ENCODE results near the gene USH2A.

The USH2A gene

DNA sequence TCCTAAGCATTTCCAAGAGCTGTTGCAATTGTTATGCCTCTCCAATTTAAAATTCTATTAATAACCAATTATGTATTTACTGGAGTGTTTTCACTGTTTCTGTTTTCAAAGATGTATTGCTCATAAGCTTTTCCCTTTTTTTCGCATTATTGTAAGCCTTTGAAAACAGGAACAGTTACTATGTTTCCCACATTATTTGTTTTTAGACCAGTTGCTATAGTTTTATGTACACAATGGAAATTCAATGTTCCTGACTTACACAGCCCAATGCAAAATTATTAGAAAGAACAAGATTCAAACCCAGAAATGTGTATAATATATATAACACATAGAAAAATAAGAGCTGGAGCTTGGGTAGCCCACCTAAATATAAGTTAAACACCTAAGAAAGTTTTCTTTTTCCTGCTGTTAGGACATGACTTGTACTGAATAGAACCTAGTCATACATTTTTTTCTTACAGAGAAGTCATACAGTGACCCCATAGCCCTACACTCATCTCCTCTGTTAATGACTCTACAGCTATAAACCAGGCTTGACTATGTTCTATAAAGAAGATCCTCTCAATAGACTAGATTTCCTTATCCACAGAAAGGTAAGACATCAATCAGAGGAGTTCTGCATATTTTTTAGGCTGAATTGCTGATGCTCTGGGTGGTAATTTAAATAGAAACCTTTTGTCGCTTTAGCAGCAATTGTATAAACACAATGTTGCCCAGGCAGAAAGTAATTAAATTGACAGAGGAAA is 299.6 kb downstream of the USH2A start:
- no peak for DNase-seq

DNA sequence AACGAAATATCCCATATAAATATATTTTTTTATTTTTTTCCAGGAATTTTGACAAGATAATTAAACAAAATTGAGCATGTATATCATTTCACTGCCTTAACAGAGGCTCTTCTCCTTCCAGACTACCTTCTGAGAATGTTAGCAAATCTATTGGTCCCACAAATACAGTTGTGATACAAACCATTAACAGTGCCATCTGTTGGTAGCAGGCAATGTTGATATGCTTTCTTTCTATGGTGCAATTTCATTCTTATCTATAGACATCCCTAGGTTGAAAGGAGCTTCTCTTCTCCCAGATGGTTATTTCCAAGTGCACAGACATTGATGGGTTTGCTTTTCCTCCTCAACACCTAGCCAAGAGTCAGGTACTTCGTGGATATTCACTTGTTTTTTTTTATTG is 303.6 kb downstream of the USH2A start:
- no peak for DNase-seq

DNA sequence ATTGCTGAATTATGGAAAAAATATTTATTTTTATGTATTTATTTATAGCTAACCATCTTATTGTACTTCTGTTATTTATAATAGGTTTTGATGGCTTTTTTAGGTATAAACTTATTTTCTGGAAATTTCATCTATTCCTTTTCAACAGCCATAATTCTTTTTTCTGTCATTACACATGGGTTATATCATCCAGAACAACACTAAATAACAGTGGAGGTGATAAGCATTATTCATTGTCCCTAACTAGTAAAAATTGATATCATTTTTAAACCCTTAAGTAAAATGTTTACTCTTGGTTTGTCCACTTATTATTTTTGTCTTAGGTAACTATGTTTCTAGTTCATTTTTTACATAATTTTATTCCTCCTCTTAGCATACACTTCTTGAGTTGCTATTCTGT is 309.1 kb downstream of the USH2A start:
- DNase-seq, result no peak

DNA sequence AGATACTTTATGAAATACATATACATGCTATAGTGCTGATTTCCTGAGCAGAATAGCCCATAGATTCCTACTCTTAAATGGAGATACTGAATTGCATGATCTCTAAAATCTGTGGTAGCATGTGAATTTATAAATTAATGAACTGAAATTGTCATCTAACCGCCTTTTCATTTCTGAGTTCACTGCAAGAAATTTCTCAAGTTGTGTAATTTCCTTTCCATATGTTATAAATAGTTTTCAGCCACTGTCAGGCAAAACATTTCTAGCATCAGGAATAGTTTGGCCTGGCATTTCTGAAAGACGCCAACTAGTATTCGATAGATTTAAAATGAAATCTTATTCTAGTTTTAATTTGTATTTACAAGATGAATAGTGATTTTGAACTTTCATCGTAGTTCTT is 310.1 kb downstream of the USH2A start:
- DNase-seq, result no peak

DNA sequence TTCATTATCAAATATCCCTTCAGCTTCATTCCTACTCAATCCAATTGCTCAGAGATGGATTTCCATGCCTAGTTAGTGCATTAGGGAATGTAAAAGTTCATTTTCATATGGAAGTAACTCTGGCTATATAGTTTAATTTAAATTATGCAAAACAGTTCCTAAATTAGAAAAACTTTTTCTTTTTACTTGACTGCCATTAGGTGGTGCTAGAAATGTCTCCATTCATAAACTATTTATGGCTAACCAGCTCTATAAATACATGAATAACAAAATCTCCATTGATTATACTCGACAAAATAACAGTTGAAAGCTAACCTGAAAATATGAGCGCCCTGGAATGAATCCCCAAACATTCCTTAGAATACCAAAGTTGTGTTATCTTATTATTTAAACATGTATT is 311.4 kb downstream of the USH2A start:
- DNase-seq, result no peak

DNA sequence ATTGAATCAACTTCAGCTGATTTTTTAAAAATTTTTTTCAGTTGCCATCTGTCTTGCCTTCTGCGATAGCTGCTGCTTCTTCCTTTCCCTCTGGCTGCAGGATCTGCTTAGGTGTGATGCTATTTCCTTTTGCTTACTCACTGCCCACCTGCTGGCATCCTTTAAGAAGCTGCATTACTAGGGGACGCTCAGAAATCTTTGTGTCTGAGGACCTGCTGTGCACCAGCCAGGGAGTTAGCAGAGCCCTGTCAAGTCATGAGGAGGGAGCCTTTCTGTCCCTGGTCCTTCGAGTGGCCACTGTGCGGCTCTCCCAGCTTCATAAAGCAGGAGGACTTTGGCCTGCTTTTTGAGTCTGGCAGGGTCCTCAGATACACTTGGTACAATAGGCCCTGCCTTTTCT is 327.8 kb downstream of the USH2A start:
- DNase-seq, result no peak

DNA sequence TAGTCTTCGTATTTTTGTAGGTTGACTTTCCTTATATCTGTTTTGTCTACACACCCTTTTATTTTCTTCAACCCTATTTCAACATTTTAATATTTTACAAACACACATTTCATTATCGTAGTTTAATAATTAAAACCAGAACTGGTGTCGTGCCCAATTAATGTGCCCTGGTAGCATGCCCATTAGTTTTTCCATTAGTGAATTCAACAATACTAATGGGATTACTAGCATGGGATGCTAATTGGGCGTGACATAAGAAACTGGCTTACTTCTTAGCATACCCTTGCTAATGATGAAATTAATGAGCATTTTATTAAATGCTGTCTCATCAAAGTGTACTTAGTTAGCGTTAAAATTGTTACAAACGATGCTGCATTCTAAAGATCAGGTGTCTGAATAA is 332.7 kb downstream of the USH2A start:
- no peak for DNase-seq

DNA sequence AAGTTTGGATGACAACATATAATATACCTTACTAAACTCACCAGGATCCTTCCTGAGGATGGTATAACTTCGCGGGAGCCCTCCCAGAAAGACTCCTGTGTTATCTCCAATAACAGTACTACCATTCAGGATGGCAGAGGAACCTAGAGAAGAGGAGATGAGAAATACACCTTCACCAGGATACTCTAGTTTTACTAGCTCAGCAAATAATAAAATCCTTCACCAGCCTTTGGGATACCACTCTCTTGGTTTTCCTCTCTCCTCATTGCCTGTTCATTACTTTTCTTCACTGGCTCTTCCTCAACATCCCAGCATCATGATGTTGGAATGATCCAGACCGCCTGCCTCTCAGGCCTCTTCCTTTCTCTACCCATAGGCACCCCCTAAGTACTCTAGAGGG is 336.6 kb downstream of the USH2A start:
- no peak for DNase-seq

DNA sequence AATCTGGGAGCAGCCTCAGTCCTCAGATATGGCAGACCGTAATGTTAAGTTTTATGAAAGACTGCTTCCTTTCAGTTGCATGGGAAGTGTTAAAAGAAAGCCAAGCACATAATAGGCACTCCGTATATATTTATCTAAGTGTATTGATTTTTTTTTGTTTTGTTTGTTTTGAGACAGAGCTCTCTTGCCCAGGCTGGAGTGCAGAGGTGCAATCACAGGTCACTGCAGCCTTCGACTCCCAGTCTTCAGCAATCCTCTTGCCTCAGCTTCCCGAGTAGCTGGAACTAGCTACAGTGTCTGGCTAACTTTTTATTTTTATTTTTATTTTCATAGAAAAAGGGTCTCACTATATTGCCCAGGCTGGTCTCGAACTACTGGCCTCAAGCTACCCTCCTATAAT is 341.8 kb downstream of the USH2A start:
- no peak for DNase-seq

DNA sequence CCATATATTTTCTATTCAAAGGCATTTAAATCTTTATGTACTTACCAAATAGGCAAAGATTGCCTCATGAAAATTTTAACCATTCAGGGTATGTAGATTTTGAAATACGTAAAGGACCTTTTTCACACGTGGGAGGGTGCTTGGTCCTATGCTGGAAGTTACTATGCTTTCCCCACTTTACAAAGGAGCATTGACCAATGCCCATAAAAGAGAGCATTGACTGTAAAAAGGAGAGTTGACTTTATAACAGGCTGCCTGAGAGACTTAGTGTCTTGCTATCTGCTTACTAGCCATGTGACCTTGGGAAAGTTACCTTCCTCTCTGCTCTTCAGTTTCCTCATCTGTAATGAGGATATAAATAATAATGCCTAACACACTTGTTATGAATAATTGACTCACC is 346.5 kb downstream of the USH2A start:
- DNase-seq, result no peak

DNA sequence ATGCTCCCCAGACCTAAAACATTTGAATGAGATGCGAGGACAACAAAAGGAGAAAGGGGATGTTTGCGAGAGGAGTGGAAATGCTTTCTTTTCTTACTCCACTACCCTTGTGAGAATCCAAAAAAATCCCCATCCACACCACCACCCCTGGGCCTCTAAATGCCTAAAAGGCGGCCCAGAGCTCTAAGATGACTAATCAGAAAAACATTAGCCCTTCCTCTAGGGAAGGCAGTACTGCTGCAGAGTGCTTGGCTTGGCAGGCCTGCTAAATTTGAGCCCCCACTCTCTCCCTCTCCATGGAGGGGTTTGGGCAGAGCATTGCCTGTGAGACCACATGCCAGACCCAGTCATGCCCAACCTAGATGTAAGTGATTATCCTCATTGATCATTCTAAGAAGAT is 347.9 kb downstream of the USH2A start:
- DNase-seq, result no peak

DNA sequence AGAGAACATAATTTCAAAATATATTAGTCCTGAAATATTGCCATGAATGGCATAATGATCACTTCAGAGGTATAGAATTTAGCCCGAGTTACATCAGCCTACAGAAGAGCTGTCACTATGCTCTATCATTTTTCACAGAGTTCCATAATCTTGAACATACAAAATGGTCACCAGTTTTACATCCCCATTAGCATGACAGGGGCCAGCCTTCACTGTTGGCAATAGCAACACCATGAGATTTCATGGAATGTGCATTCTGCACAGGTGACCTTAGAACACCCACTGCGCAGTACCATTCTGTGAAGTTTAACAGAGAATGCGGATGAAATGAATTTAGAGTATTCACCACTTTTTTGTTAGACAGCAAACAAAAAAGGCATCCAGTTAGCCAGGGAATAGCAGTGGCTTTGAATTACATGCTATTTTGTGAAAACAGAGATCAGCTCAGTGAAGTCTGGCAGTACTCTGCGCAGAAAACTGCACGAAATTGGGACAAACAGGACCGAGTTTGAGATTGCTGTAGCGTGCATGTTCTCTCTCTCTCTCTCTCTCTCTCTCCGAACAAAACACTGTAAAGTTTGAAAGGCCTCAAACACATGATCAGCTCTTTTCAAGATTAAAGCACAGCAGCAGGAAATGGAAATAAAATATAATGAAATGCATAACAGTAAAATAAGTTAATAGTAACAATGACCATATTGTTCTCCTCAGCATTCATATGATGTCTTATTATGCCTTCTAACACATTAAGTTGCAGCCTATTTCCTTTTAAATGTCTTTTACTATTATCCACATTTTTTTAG is 349.3 kb downstream of the USH2A start:
- no peak for DNase-seq

DNA sequence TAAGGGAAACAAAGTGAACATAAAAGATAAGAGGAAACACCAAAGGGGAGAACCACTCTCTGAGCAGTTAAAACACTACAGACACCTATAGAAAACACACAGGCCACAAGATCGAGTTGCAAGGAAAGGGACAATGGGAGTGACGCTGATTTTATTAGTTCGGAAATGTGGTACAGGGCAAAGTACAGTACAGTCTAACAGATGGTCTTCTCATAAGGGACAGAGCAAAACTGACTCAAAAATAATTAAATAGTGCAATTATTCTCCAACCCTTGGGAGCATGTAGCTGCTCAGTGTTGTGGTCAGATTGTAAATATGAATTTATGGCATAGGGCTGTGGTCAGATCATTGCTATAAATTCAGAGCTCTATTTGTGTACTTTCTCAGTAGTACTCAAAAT is 352.0 kb downstream of the USH2A start:
- no peak for DNase-seq

DNA sequence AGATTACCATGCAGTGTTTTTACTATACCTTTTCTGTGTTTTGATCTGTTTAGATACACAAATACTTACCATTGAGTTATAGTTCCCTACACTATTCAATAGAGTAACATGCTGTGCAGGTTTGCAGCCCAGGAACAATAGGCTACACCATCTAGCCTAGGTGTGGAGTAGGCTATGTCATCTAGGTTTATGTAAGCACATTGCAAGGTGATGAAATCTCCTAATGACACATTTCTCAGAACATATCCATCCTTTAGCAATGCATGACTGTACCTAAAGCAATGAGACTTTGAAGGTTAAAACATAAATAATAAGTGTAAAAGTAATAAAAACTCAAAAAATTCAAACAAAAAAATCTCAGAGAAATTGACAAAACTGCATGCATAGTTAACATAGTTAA is 358.6 kb downstream of the USH2A start:
- DNase-seq, result no peak

DNA sequence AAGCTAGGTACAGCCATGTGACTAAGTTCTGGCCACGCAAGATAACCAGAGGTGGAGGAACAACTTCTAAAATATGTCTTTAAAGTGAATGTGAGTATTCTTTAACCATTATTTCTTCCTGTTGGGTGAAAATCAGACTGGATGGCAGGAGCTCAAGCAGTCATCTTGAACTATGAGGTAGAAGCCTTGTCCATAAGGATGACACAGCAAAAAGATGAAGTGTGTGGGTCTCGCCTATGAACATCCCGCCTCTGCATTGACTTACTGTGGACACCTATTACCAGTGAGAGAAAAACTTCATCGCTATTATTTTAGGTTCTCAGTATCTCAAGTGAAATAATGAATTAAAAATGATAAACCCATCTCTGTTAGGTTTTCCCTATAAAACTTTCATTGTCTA is 365.3 kb downstream of the USH2A start:
- DNase-seq, result no peak

DNA sequence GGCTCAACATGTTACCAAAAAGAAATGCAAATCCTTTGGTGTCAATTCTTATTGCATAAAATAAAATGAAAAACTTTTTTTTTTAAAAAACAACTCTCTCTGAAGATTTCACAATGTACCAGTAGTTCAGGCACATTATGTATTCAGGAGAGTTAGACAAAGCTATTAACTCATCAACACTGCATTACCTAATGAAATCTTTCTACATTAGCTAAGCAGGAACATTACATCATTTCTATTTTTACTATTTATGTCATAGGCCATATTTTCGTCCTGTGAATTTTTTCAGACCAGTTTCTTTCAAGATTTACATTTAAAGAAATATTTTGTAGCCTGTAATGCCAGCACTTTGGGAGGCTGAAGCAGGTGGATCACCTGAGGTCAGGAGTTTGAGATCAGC is 366.2 kb downstream of the USH2A start:
- DNase-seq, result no peak

DNA sequence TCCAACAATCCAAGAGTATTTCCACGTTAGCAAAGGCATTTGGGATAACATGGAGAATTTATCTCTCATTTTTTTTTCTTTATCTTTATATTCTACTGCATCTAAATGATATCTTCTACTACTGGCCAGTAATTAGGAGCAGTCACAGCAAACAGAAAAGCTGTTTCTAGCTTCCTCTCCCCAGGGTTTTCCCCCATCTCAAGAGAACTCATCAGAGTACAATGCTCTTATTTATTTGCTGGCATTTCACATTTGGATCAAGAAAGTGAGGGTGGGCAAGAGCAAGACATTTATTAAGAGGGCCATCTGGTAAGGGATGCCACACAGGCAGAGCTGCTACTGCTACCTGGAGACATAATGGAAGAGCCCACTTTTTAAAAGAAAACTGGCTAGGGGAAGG is 368.2 kb downstream of the USH2A start:
- no peak for DNase-seq

DNA sequence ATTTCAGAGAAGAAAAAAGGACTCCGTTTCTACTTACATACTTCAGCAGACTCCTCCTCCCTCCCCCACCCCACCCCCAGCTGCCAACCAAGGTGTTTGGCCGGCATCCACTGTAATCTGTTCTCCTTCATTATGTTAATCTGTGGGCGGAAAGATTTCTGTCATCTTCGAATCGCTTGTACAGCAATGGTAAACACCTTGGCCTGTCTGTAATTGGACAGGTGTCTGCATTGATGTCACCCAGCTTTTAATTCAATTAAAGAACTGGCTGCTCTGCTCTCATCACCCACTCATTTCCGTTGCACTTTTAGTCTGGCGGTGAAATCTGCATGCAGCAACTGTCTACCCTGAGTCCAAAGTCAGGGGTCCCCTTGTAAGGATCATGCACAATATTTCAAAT is 368.6 kb downstream of the USH2A start:
- no peak for DNase-seq

DNA sequence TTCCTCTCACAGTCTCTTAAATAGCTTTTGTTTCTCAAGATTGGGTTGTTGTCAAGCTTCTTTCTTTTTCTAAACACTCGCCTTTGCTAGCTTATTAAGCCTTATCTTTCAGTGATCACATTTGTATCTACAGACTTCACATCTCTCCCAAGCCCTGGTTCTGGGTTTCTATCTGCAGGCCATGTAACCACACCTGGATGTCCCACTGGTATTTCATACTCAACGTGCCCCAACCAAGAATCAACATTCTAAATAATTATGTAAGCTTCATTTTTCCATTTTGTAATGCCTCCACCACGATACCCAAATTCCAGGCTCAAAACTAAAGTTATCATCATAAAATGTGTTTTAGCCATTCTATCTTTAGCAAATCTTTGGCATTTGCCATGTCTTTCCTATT is 372.2 kb downstream of the USH2A start:
- DNase-seq, result no peak

DNA sequence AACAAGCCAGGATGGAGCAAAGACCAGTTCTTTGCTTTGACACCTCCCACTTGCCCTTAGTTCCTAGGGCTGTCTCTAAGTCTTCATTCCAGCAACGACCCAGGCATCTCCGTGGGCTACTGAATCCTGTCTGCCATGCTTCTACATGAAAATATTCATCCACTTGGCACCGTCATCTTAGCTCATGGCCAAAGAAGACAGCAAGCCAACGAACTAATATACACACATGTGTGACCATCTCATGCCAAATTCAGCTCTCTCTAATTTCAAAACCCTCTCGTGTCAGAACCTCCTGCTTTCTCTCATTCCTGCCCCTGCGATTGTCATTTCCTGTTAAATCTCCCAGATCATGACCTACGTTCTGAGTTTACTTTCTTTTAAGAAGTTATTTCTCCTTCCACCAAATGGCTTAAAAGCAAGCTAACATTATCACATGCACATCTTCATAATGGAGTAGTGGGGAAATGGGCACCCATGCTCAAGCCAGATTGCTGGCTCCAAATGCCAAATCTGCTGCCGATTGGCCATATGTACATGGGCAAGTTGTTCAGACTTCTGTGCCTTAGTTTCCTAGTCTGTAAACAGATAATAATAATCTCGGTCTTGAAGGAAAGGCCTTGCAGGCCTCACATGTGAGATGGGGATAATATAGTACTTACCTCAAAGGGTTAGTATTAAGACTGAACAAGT is 373.4 kb downstream of the USH2A start:
- no peak for DNase-seq

DNA sequence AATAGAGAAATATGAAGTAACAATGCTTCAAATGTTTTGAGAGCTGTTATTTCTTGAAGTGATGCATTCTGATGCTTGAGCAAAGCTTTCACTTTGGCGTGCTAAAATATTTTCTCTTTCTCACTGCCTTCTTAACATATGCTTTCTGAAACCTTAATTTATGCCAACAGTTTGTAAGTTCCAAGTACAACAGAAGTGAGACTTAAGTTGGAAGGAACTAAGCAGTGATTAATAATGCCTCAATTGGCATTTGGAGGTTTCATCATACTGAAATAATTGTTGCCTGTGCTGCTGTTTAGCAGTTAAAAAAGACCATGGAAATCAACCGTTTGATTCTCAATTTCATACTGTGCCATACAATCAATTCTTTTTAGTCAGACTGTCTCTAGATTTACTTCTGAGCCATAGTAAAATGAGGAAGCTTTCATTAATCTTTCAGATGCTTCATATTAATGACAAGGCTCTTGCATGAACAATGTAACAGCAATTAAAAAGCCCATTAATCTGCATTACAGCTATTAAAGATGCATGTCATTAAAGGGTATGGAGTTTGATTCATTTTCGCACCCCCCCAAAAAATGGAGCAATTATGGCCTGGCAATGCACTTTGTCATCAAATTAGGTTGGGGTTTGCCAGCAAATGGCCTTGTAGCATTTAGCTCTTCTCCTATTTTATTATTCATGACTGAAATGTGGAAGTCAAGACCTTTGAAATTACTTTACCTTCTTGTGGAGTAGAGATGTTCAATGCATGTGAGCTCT is 375.3 kb downstream of the USH2A start:
- DNase-seq, result no peak

DNA sequence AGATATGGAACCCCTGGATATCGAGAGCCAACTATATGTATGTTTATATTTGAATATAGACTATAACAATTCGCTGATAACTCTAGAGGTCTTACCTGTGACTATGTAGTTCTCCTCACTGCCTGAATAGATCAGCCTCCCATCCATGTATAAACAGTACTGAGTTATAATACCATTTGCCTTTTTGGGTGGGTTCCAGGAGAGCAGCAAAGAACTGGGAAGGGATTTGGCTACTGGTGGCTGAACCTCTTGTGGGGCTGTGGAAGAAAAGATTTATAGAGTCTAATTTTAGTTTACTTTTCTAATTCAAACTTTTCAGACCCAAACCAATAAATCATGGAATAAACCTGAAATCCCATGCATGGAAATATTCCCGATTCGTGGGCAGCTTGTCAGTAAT is 376.9 kb downstream of the USH2A start:
- DNase-seq, result no peak

DNA sequence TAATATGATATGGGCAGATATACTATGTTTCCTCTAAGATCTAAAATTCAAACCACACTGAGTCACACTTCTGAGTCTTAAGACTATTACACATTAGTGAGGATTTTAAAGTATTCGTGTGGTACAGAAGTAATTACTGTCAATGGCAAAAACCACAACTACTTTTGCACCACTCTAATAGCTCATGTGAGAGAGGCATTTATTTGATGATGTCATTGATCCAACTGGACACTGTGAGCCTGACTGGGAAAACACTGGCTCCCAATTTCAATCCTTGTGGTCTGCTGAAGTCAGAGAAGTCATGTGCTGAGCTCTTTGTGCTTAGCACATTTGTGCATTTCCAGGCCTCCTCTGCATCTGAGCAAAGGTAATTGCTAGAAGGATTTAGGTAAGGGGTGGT is 377.8 kb downstream of the USH2A start:
- DNase-seq, result no peak

All from stimulated activated CD4-positive, alpha-beta T cell treated with anti-CD3 and anti-CD28 coated beads, Interleukin-15, amount 100 ng/mL, for 24 hours (primary cell).